CD14-positive monocyte (primary cell): ENCODE results near the gene CTNS. TPM values are rescaled to one million over a fixed set of nuclear protein-coding genes. Genes with fewer than 3 reads are reported as not detected.

Experiments used
- DNase-seq, 3 donors: peaks; one replicate each; pipeline ENCODE4 v3.0.0-alpha.2; 2011 to 2022
- H2AFZ ChIP-seq: 2 replicates; pipeline ENCODE4 v1.6.0; 2012; ENCODE audit warnings: mild to moderate bottlenecking, low read depth, low read length, inconsistent platforms; ENCODE audit not compliant: insufficient read depth, poor library complexity, severe bottlenecking
- H3K27ac ChIP-seq, 2 donors: 1 replicate in 1 of 2; 2 replicates in 1 of 2; pipeline ENCODE4 v1.5.1; 2012 to 2013; ENCODE audit warnings: low read length in 2 of 2, control low read depth in 1 of 2, inconsistent platforms in 1 of 2, low read depth in 1 of 2, mild to moderate bottlenecking in 1 of 2
- H3K27me3 ChIP-seq, 2 donors: one replicate each; pipeline versions ENCODE4 v1.6.0 to v1.6.1; 2011 to 2013; ENCODE audit warnings: low read length in 2 of 2; ENCODE audit not compliant: control insufficient read depth in 2 of 2, insufficient read depth in 2 of 2
- H3K36me3 ChIP-seq, 2 donors: replicated peaks in 1 of 2; 1 replicate in 1 of 2; 2 replicates in 1 of 2; pipeline versions ENCODE4 v1.5.1 to v1.6.1; 2012 to 2013; ENCODE audit warnings: low read length in 2 of 2, control low read depth in 1 of 2, inconsistent platforms in 1 of 2, mild to moderate bottlenecking in 1 of 2; ENCODE audit not compliant: insufficient read depth in 2 of 2, control insufficient read depth in 1 of 2
- H3K4me1 ChIP-seq, 2 donors: 1 replicate in 1 of 2; 2 replicates in 1 of 2; pipeline versions ENCODE4 v1.5.1 to v1.6.1; 2012 to 2013; ENCODE audit warnings: low read length in 2 of 2, control low read depth in 1 of 2, inconsistent platforms in 1 of 2, mild to moderate bottlenecking in 1 of 2, moderate library complexity in 1 of 2; ENCODE audit not compliant: insufficient read depth in 2 of 2, control insufficient read depth in 1 of 2
- H3K4me2 ChIP-seq: replicated peaks from 2 replicates; pipeline ENCODE3; 2012; ENCODE audit warnings: low read length, moderate library complexity, mild to moderate bottlenecking; ENCODE audit not compliant: poor library complexity, severe bottlenecking; ENCODE audit errors: extremely low read depth
- H3K4me3 ChIP-seq, 3 experiments: fragments of 200-600 bp in 1 of 3; sonication (generic) in 1 of 3; replicated peaks in 1 of 3; 1 replicate in 2 of 3; 2 replicates in 1 of 3; pipeline ENCODE4 v1.5.1; 2011 to 2013; ENCODE audit warnings: low read length in 3 of 3, mild to moderate bottlenecking in 3 of 3, control low read depth in 2 of 3, low read depth in 2 of 3, inconsistent platforms in 1 of 3, moderate library complexity in 1 of 3
- H3K79me2 ChIP-seq: 2 replicates; pipeline ENCODE4 v1.6.0; 2012; ENCODE audit warnings: mild to moderate bottlenecking, control low read depth, inconsistent platforms, low read length, moderate library complexity; ENCODE audit not compliant: insufficient read depth
- H3K9ac ChIP-seq: 2 replicates; pipeline ENCODE4 v1.6.0; 2017; ENCODE audit warnings: low read length, mild to moderate bottlenecking; ENCODE audit not compliant: insufficient read depth, poor library complexity, severe bottlenecking
- H3K9me3 ChIP-seq, 2 donors: replicated peaks in 1 of 2; 1 replicate in 1 of 2; 2 replicates in 1 of 2; pipeline versions ENCODE4 v1.5.1 to v1.6.1; 2012 to 2013; ENCODE audit warnings: low read length in 2 of 2, control low read depth in 1 of 2; ENCODE audit not compliant: control insufficient read depth in 1 of 2, insufficient read depth in 1 of 2
- H4K20me1 ChIP-seq: 2 replicates; pipeline ENCODE4 v1.6.0; 2012; ENCODE audit warnings: mild to moderate bottlenecking, low read length, control low read depth, moderate library complexity; ENCODE audit not compliant: insufficient read depth
- H3K27ac Mint-ChIP-seq, 7 donors: one replicate each; pipeline ENCODE4 v1.8.0; 2020; ENCODE audit warnings: mild to moderate bottlenecking in 7 of 7, mixed read lengths in 7 of 7, moderate library complexity in 6 of 7, inconsistent platforms in 2 of 7
- H3K27me3 Mint-ChIP-seq, 3 donors: one replicate each; pipeline ENCODE4 v1.8.0; 2021 to 2022; ENCODE audit warnings: low read depth in 3 of 3, mild to moderate bottlenecking in 3 of 3, mixed read lengths in 3 of 3, moderate library complexity in 3 of 3, inconsistent platforms in 1 of 3
- H3K36me3 Mint-ChIP-seq, 2 donors: one replicate each; pipeline ENCODE4 v1.8.0; 2020; ENCODE audit warnings: mixed read lengths in 2 of 2, inconsistent platforms in 1 of 2, mild to moderate bottlenecking in 1 of 2
- H3K4me1 Mint-ChIP-seq: one replicate; pipeline ENCODE4 v1.8.0; 2020; ENCODE audit warnings: mild to moderate bottlenecking, mixed read lengths
- H3K4me3 Mint-ChIP-seq, 2 donors: one replicate each; pipeline ENCODE4 v1.8.0; 2020; ENCODE audit warnings: mild to moderate bottlenecking in 2 of 2, mixed read lengths in 2 of 2, moderate library complexity in 1 of 2
- H3K9me3 Mint-ChIP-seq, 7 donors: one replicate each; pipeline ENCODE4 v1.8.0; 2020 to 2022; ENCODE audit warnings: mixed read lengths in 7 of 7, mild to moderate bottlenecking in 6 of 7, moderate library complexity in 6 of 7, inconsistent platforms in 2 of 7
- CTCF ChIP-seq: fragments of 200-600 bp; IDR thresholded peaks from one replicate; pipeline ENCODE4 v1.8.0; 2022; ENCODE audit warnings: antibody characterized with exemption, mild to moderate bottlenecking
- WGBS: methylation state at CpG from one replicate; pipeline ENCODE4 v1.1.5; 2013; ENCODE audit warnings: missing lambda C conversion rate; ENCODE audit not compliant: insufficient coverage; 5-methylcytosine and 5-hydroxymethylcytosine counted together
- intact Hi-C, 2 donors: fragments of 100-400 bp; cut with micrococcal nuclease; formaldehyde crosslinking; loops; one replicate each; pipeline versions ENCODE4 v1.15.0 to v1.15.1; 2023
- polyA plus RNA-seq, 3 donors: library from polyadenylated mRNA; depleted of rRNA in 1 of 3; unstranded in 2 of 3; stranded (reverse) in 1 of 3; fragments of 300-500 nt in 2 of 3; fragments of >200 nt in 1 of 3; fragmentation: Illumina TruSeq in 2 of 3; gene quantifications; 1 replicate in 2 of 3; 2 replicates in 1 of 3; pipeline ENCODE4 v1.2.3, GENCODE V29; 2012 to 2021

CTNS gene
- polyA plus RNA-seq, 3 donors = 11.6 to 11.8 (median 11.7) TPM

- H4K20me1 ChIP-seq = no peaks in the 10 kb centered on the region
- no peaks in the 10 kb centered on the region for H3K9me3 ChIP-seq
- Mint-ChIP-seq H3K36me3 (peaks cover 15 to 49% of the 10 kb centered on the region in 2 donors), H3K9me3 (peaks cover 0 to 2% (median 0%) of the 10 kb centered on the region in 7 donors), H3K27ac (peak overlapping the region in 1 of 7 donors; percentile 63), H3K4me3 (no peak overlapping the region), H3K4me1 (peaks cover 3% of the 10 kb centered on the region), H3K27me3 (peaks cover 0 to 2% (median 0%) of the 10 kb centered on the region in 3 donors)
- H3K79me2 ChIP-seq = no peaks in the 10 kb centered on the region
- no peak overlapping the region for H2AFZ ChIP-seq
- no peak for DNase-seq
- TF ChIP-seq CTCF = no peak
- no peaks in the 10 kb centered on the region for H3K4me1 ChIP-seq
- H3K9ac ChIP-seq = no peak overlapping the region
- H3K4me3 ChIP-seq = no peak overlapping the region
- H3K36me3 ChIP-seq = peaks cover 30 to 43% of the 10 kb centered on the region in 2 donors
- WGBS = 85% methylated on average over 16 of the region's 22 CpGs
- H3K27me3 ChIP-seq = no peaks in the 10 kb centered on the region
- no peak overlapping the region for H3K4me2 ChIP-seq
- H3K27ac ChIP-seq = no peak overlapping the region
- intact Hi-C loops = no loop called here
These were observed 22.4 kb downstream of the CTNS start for GRCh38 chr17:3658784-3659449.

GRCh38 chr17:3659541-3660111 lies 23.1 kb downstream of the CTNS start:
- H3K36me3 ChIP-seq = peaks cover 30 to 50% of the 10 kb centered on the region in 2 donors
- TF ChIP-seq CTCF = no peak
- H3K27me3 Mint-ChIP-seq = peaks cover 0 to 2% (median 0%) of the 10 kb centered on the region in 3 donors
- 88% methylated on average over 14 of the region's 22 CpGs for whole genome bisulfite sequencing
- no peak overlapping the region for H2AFZ ChIP-seq
- no peak overlapping the region for H3K4me2 ChIP-seq
- intact Hi-C loops = no loop called here
- no peaks in the 10 kb centered on the region for H3K4me1 ChIP-seq
- H3K27ac ChIP-seq = no peak overlapping the region
- no peak overlapping the region for H3K4me3 ChIP-seq
- H4K20me1 ChIP-seq = no peaks in the 10 kb centered on the region
- no peak overlapping the region for H3K9ac ChIP-seq
- H3K27me3 ChIP-seq = no peaks in the 10 kb centered on the region
- H3K9me3 Mint-ChIP-seq = peaks cover 0 to 2% (median 0%) of the 10 kb centered on the region in 7 donors
- no peaks in the 10 kb centered on the region for H3K79me2 ChIP-seq
- no peak for DNase-seq
- peak overlapping the region in 1 of 7 donors; percentile 63 for H3K27ac Mint-ChIP-seq
- no peaks in the 10 kb centered on the region for H3K9me3 ChIP-seq
- no peak overlapping the region for H3K4me3 Mint-ChIP-seq
- peaks cover 3% of the 10 kb centered on the region for H3K4me1 Mint-ChIP-seq
- H3K36me3 Mint-ChIP-seq = peaks cover 21 to 55% of the 10 kb centered on the region in 2 donors
